ENCODE measurements around the gene GUCY1A2.

GRCh38 chr11:106632283-106632682 lies 386.0 kb downstream of the GUCY1A2 start:
- TF ChIP-seq, protein P1, sequence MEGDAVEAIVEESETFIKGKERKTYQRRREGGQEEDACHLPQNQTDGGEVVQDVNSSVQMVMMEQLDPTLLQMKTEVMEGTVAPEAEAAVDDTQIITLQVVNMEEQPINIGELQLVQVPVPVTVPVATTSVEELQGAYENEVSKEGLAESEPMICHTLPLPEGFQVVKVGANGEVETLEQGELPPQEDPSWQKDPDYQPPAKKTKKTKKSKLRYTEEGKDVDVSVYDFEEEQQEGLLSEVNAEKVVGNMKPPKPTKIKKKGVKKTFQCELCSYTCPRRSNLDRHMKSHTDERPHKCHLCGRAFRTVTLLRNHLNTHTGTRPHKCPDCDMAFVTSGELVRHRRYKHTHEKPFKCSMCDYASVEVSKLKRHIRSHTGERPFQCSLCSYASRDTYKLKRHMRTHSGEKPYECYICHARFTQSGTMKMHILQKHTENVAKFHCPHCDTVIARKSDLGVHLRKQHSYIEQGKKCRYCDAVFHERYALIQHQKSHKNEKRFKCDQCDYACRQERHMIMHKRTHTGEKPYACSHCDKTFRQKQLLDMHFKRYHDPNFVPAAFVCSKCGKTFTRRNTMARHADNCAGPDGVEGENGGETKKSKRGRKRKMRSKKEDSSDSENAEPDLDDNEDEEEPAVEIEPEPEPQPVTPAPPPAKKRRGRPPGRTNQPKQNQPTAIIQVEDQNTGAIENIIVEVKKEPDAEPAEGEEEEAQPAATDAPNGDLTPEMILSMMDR (IDR thresholded peaks at IDR 0.05), result no peak
- no peak for TF ChIP-seq POLR2A (IDR thresholded peaks at IDR 0.05)
